Panc1 (cell line): ENCODE data around the gene POLR1B. TPM values are rescaled to one million over a fixed set of nuclear protein-coding genes. Genes with fewer than 3 reads are reported as not detected.

Experiments
- ATAC-seq: fragments of 200-7000 bp; cut with Tn5 transposase; 2 replicates; pipeline ENCODE4 v1.9.1; 2020; ENCODE audit warnings: mild to moderate bottlenecking, moderate library complexity
- BruUV-seq: library from RNA; stranded (reverse); fragments of 400-500 nt; replicated peaks from 2 replicates; lab custom pipeline; 2021; lab: Mats Ljungman, UMichigan
- CTCF ChIA-PET: fragments of 300-600 bp; sonication (Branson Sonifier 250); formaldehyde crosslinking; loops from one replicate; lab custom pipeline; 2022; ENCODE audit warnings: antibody characterized with exemption; lab: Charles Lee
- POLR2A ChIA-PET: fragments of 300-600 bp; sonication (Branson Sonifier 250); formaldehyde crosslinking; loops from one replicate; lab custom pipeline; 2022; ENCODE audit warnings: antibody characterized with exemption; lab: Charles Lee
- DNase-seq: peaks from one replicate; pipeline ENCODE4 v3.0.0-alpha.2; 2010; ENCODE audit warnings: low read depth, low spot score
- H3K27ac ChIP-seq: 2 replicates; pipeline ENCODE4 v1.5.1; 2011; ENCODE audit warnings: mild to moderate bottlenecking, low read length, inconsistent platforms
- H3K27me3 ChIP-seq: fragments of 200-500 bp; sonication (Bioruptor generic); 2 replicates; pipeline ENCODE4 v1.6.0; 2014; ENCODE audit warnings: low read length, inconsistent platforms; ENCODE audit not compliant: control insufficient read depth, insufficient read depth
- H3K36me3 ChIP-seq: fragments of 200-500 bp; sonication (Bioruptor generic); 2 replicates; pipeline ENCODE4 v1.5.1; 2014; ENCODE audit warnings: inconsistent platforms, mild to moderate bottlenecking, low read length, moderate library complexity; ENCODE audit not compliant: control insufficient read depth, insufficient read depth
- H3K4me1 ChIP-seq: 2 replicates; pipeline ENCODE4 v1.5.1; 2011; ENCODE audit warnings: inconsistent platforms, mild to moderate bottlenecking, low read length, moderate library complexity; ENCODE audit not compliant: control insufficient read depth, insufficient read depth
- H3K4me3 ChIP-seq, 2 experiments: 2 replicates each; pipeline ENCODE4 v1.5.1; 2011 to 2012; ENCODE audit warnings: low read depth in 2 of 2, low read length in 2 of 2, mild to moderate bottlenecking in 2 of 2, inconsistent platforms in 1 of 2, moderate library complexity in 1 of 2
- H3K9me3 ChIP-seq: fragments of 200-500 bp; sonication (Bioruptor generic); 2 replicates; pipeline ENCODE4 v1.5.1; 2014; ENCODE audit warnings: low read depth, mild to moderate bottlenecking, inconsistent platforms, low read length, moderate library complexity; ENCODE audit not compliant: control insufficient read depth, insufficient read depth
- POLR2AphosphoS5 ChIP-seq: IDR thresholded peaks from 2 replicates; pipeline ENCODE4 v1.6.1; 2012; ENCODE audit warnings: mild to moderate bottlenecking, low read depth, low read length, moderate library complexity
- SIN3A ChIP-seq: IDR thresholded peaks from 2 replicates; pipeline ENCODE4 v1.6.1; 2012; ENCODE audit warnings: low read depth, mild to moderate bottlenecking, low read length, moderate library complexity, borderline replicate concordance; ENCODE audit not compliant: insufficient read depth
- TCF7L2 ChIP-seq: IDR thresholded peaks from 2 replicates; pipeline ENCODE4 v1.6.1; 2011; ENCODE audit warnings: mild to moderate bottlenecking, low read depth, low read length, inconsistent platforms
- in situ Hi-C: cut with HindIII; loops from 2 replicates; pipeline ENCODE4 v1.10.0; 2016; ENCODE audit warnings: low sequenced_read_pairs, low pct_unique_long_range_greater_than_20kb
- intact Hi-C: fragments of 100-400 bp; cut with micrococcal nuclease; formaldehyde crosslinking; loops from one replicate; pipeline ENCODE4 v1.10.0; 2022; ENCODE audit not compliant: unreplicated experiment
- total RNA-seq: library from RNA; stranded (reverse); gene quantifications from one replicate; pipeline ENCODE4 v1.2.1, GENCODE V29; 2021; ENCODE audit not compliant: unreplicated experiment
- TF ChIP-seq, protein P1 (sequence below), 2 experiments: IDR thresholded peaks; 2 replicates each; pipeline ENCODE4 v1.6.1; 2011 to 2012; ENCODE audit warnings: low read depth in 2 of 2, control low read depth in 1 of 2, low read length in 1 of 2, mild to moderate bottlenecking in 1 of 2, moderate library complexity in 1 of 2; ENCODE audit not compliant: insufficient read depth in 1 of 2
- TF ChIP-seq, protein P2 (sequence below): fragments of 450-650 bp; IDR thresholded peaks from 2 replicates; pipeline ENCODE4 v1.5.1; 2017; ENCODE audit warnings: mild to moderate bottlenecking

Gene POLR1B
- total RNA-seq, 1 experiment from 2014 or later: 35.4 TPM

DNA sequence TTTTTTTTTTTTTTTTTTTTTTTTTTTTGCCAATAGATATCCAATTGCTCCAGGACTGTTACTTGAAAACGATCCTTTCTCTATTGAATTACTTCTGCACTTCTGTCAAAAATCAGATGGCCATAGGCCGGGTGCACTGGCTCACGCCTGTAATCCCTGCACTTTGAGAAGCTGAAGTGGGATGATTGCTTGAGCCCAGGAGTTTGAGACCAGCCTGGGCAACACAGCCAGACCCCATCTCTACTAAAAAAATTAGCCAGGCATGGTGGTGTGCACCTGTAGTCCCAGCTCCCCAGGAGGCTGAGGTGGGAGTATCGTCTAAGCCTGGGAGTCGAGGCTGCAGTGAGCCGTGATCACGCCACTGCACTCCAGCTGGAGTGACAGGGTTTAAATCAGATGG is 37.8 kb downstream of the POLR1B start:
- H3K36me3 ChIP-seq: peaks cover 10% of the 10 kb centered on the region; the same call in 1 of the 2 replicates
- intact Hi-C loops (loop anchor here (5.0 kb wide), 1 partner anchor 98 kb away; the partner anchor contains the start of gene TTL), in situ Hi-C loops (no loop called here)
- BruUV-seq: no TSS peak
- no peak overlapping the region for H3K4me3 ChIP-seq
- DNase-seq (no peak), ATAC-seq (no peak)
- TF ChIP-seq POLR2AphosphoS5: no peak
- TF ChIP-seq, protein P1, sequence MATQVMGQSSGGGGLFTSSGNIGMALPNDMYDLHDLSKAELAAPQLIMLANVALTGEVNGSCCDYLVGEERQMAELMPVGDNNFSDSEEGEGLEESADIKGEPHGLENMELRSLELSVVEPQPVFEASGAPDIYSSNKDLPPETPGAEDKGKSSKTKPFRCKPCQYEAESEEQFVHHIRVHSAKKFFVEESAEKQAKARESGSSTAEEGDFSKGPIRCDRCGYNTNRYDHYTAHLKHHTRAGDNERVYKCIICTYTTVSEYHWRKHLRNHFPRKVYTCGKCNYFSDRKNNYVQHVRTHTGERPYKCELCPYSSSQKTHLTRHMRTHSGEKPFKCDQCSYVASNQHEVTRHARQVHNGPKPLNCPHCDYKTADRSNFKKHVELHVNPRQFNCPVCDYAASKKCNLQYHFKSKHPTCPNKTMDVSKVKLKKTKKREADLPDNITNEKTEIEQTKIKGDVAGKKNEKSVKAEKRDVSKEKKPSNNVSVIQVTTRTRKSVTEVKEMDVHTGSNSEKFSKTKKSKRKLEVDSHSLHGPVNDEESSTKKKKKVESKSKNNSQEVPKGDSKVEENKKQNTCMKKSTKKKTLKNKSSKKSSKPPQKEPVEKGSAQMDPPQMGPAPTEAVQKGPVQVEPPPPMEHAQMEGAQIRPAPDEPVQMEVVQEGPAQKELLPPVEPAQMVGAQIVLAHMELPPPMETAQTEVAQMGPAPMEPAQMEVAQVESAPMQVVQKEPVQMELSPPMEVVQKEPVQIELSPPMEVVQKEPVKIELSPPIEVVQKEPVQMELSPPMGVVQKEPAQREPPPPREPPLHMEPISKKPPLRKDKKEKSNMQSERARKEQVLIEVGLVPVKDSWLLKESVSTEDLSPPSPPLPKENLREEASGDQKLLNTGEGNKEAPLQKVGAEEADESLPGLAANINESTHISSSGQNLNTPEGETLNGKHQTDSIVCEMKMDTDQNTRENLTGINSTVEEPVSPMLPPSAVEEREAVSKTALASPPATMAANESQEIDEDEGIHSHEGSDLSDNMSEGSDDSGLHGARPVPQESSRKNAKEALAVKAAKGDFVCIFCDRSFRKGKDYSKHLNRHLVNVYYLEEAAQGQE (IDR thresholded peaks at IDR 0.05; ENCODE audit: insufficient read depth in 1 of 2, low read depth in 2 of 2, low read length in 1 of 2): no peak
- TF ChIP-seq, protein P2, sequence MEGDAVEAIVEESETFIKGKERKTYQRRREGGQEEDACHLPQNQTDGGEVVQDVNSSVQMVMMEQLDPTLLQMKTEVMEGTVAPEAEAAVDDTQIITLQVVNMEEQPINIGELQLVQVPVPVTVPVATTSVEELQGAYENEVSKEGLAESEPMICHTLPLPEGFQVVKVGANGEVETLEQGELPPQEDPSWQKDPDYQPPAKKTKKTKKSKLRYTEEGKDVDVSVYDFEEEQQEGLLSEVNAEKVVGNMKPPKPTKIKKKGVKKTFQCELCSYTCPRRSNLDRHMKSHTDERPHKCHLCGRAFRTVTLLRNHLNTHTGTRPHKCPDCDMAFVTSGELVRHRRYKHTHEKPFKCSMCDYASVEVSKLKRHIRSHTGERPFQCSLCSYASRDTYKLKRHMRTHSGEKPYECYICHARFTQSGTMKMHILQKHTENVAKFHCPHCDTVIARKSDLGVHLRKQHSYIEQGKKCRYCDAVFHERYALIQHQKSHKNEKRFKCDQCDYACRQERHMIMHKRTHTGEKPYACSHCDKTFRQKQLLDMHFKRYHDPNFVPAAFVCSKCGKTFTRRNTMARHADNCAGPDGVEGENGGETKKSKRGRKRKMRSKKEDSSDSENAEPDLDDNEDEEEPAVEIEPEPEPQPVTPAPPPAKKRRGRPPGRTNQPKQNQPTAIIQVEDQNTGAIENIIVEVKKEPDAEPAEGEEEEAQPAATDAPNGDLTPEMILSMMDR: no peak
- TF ChIP-seq TCF7L2: no peak
- TF ChIP-seq SIN3A: no peak
- no peaks in the 10 kb centered on the region for H3K27me3 ChIP-seq
- POLR2A ChIA-PET: no interaction called here
- no peak overlapping the region for H3K27ac ChIP-seq
- H3K9me3 ChIP-seq: no peaks in the 10 kb centered on the region
- peaks cover 16% of the 10 kb centered on the region for H3K4me1 ChIP-seq
- CTCF ChIA-PET: no interaction called here

DNA sequence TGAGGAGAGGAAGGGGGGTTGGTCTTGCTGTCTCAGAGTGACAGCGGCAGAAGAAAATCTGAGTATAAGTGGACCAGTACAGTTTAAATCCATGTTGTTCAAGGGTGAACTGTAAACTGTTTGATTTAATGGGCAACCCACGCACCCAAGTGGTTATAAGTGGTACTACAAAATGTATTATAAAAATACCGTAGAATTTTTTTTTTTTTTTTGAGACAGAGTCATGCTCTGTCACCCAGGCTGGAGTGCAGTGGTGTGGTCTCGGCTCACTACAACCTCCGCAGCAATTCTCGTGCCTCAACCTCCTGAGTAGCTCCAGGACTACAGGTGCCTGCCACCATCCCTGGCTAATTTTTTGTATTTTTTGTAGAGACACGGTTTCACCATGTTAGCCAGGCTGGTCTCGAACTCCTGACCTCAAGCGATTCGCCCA is 40.1 kb downstream of the POLR1B start:
- TF ChIP-seq, protein P1 (IDR thresholded peaks at IDR 0.05; ENCODE audit: insufficient read depth in 1 of 2, low read depth in 2 of 2, low read length in 1 of 2): no peak
- TF ChIP-seq POLR2AphosphoS5 (no peak), SIN3A (no peak), TCF7L2 (no peak)
- TF ChIP-seq, protein P2: peak; percentile 79
- no peak overlapping the region for H3K27ac ChIP-seq
- BruUV-seq: no TSS peak
- ATAC-seq (peak; percentile 5), DNase-seq (peak; percentile 41)
- POLR2A ChIA-PET: no interaction called here
- no peaks in the 10 kb centered on the region for H3K27me3 ChIP-seq
- intact Hi-C loops (loop anchor here (5.0 kb wide), 1 partner anchor 100 kb away; the partner anchor contains the start of gene TTL), in situ Hi-C loops (no loop called here)
- peaks cover 18% of the 10 kb centered on the region for H3K4me1 ChIP-seq
- no peak overlapping the region for H3K4me3 ChIP-seq
- CTCF ChIA-PET: interaction anchor here (0.7 kb wide), 1 partner anchor 146 kb away, joined by 4 read pairs; no protein-coding TSS in a partner anchor
- H3K36me3 ChIP-seq: no peaks in the 10 kb centered on the region; the same call in 1 of the 2 replicates
- no peaks in the 10 kb centered on the region for H3K9me3 ChIP-seq
